Mucosa of rectum (tissue), 2 donors: Measurements from ENCODE around the gene BTBD2.

Source experiments
- H3K27ac ChIP-seq, 2 donors: one replicate each; pipeline ENCODE4 v1.7.0; 2013; ENCODE audit warnings: inconsistent platforms in 2 of 2, low read depth in 2 of 2, low read length in 2 of 2
- H3K27me3 ChIP-seq, 2 donors: one replicate each; pipeline ENCODE4 v1.7.0; 2013; ENCODE audit warnings: low read length in 2 of 2; ENCODE audit not compliant: control insufficient read depth in 2 of 2, insufficient read depth in 2 of 2
- H3K36me3 ChIP-seq, 2 donors: one replicate each; pipeline ENCODE4 v1.7.0; 2013; ENCODE audit warnings: low read length in 2 of 2; ENCODE audit not compliant: control insufficient read depth in 2 of 2, insufficient read depth in 2 of 2
- H3K4me1 ChIP-seq, 2 donors: one replicate each; pipeline ENCODE4 v1.7.0; 2013; ENCODE audit warnings: low read length in 2 of 2, mild to moderate bottlenecking in 1 of 2; ENCODE audit not compliant: control insufficient read depth in 2 of 2, insufficient read depth in 2 of 2
- H3K4me3 ChIP-seq, 2 donors: one replicate each; pipeline ENCODE4 v1.7.0; 2013; ENCODE audit warnings: low read length in 2 of 2
- H3K9ac ChIP-seq, 2 donors: one replicate each; pipeline ENCODE4 v1.7.0; 2013; ENCODE audit warnings: low read length in 2 of 2, low read depth in 1 of 2, mild to moderate bottlenecking in 1 of 2
- H3K9me3 ChIP-seq, 2 donors: one replicate each; pipeline ENCODE4 v1.7.0; 2013; ENCODE audit warnings: low read length in 2 of 2; ENCODE audit not compliant: control insufficient read depth in 2 of 2
- donor health status: healthy.
- donor health status: Normal muscosa, but diverticular disease.

The BTBD2 gene

DNA sequence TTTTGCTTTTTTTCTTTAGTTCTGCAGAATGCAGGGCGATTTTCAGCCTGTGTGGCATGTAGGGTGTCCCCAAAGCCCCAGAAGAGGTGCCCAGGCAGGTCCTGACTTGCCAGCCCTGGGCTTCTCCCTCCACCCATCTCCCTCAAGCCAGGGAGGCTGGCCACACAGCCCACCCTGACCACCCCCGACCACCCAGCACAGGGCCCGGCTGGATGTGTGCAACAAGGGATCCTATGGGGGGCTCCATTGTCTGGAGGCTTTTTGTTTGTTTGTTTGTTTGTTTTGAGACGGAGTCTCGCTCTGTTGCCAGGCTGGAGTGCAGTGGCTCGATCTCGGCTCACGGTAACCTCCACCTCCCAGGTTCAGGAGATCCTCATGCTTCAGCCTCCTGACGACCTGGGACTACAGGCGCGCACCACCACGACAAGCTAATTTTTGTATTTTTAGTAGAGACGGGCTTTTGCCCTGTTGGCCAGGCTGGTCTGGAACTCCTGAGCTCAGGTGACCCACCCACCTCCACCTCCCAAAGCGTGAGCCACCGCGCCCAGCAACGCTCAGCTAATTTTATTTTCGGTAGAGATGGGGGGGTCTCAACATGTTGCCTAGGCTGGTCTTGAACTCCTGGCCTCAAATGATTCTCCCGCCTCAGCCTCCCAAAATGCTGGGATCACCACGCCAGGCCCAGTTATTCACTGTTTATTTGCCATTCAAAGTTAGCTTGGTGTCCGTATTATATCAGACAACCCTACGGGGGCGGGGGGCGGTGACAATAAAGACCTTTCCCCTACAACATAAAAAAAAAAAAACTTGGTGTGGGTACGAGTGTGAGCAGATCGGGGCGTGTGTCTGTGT lies 43.3 kb upstream of the BTBD2 start:
- Histone ChIP-seq H3K36me3 (no peaks in the 10 kb centered on the region), H3K4me3 (peak overlapping the region in 1 of 2 donors; percentile 67), H3K27me3 (no peaks in the 10 kb centered on the region), H3K4me1 (peaks cover 55 to 62% of the 10 kb centered on the region in 2 donors), H3K9ac (peak overlapping the region; percentile 74 to 89), H3K27ac (peak overlapping the region; percentile 96 to 99), H3K9me3 (no peaks in the 10 kb centered on the region)

DNA sequence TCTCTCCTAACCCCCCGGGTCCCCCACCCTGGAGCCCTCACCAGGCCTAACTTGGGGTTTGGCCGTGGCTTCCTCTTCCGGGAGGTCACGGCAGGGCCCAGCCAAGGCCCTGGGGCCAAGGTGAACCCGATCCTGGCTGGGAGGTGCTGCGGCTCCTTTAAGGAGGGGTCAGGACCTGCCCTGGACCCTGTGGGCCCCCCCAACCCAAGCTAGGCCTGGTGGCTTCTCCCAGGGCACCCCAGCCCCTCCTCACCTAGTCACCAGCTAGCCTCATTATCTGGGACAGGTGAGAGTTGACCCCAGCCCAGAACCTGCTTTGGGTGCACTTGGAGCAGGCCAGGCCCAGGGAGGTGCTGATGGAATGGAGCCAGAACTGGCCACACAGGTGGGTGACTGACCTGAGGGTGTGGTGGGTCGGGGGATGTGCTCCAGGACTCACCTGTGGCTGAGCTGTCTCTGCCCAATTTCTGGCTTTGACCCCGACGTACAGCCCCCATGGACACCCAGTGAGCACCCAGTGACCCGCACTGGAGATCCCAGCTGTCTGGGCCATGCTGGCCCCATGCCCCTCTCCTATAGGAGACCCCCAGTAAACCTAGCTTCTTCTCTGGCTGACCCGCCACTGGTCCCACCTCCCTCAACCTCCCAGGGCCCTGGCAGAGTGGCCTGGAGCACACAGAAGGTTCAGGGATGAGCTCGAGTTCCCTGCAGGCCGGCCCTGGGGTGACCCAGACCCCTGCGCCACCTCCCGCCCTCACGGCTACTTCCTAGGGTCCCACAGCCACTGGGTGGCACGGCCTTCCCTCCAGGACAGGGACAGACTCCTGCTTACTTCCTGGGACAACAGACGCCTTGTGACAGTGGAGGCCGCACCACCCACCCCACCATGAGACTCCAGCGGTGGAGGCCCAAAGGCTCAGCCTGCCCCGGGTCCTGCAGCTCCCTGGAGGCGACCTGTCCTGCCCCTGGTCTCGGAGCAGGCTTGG lies 42.3 kb upstream of the BTBD2 start:
- H3K27ac ChIP-seq = peak overlapping the region in 1 of 2 donors; percentile 52

DNA sequence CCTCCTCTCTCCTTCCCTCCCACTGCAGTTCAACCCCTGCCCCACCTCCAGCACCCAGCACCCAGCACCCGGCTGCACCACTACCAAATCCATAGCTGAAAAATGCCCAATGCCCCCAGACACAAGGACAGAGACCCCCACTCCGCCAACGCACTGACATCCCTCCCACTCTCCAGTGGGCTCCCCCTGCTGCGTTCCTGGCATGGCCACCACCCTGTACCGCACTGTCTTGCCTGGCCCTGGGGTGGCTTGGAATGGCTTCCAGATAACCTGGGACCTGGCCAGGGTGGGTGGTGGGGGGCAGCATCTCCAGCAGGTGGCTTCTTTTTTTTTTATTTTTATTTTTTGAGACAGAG lies 41.3 kb upstream of the BTBD2 start:
- no peaks in the 10 kb centered on the region for H3K27me3 ChIP-seq
- H3K4me3 ChIP-seq = no peak overlapping the region
- no peak overlapping the region for H3K9ac ChIP-seq
- peaks cover 57 to 63% of the 10 kb centered on the region in 2 donors for H3K4me1 ChIP-seq
- H3K27ac ChIP-seq = peak overlapping the region; percentile 71 to 88
- H3K36me3 ChIP-seq = no peaks in the 10 kb centered on the region
- no peaks in the 10 kb centered on the region for H3K9me3 ChIP-seq

More for the DNA sequence above, 42.3 kb upstream of the BTBD2 start:
- Histone ChIP-seq H3K4me3 (no peak overlapping the region), H3K9me3 (no peaks in the 10 kb centered on the region), H3K36me3 (no peaks in the 10 kb centered on the region), H3K4me1 (peaks cover 55 to 64% of the 10 kb centered on the region in 2 donors), H3K9ac (peak overlapping the region in 1 of 2 donors; percentile 4), H3K27me3 (no peaks in the 10 kb centered on the region)

DNA sequence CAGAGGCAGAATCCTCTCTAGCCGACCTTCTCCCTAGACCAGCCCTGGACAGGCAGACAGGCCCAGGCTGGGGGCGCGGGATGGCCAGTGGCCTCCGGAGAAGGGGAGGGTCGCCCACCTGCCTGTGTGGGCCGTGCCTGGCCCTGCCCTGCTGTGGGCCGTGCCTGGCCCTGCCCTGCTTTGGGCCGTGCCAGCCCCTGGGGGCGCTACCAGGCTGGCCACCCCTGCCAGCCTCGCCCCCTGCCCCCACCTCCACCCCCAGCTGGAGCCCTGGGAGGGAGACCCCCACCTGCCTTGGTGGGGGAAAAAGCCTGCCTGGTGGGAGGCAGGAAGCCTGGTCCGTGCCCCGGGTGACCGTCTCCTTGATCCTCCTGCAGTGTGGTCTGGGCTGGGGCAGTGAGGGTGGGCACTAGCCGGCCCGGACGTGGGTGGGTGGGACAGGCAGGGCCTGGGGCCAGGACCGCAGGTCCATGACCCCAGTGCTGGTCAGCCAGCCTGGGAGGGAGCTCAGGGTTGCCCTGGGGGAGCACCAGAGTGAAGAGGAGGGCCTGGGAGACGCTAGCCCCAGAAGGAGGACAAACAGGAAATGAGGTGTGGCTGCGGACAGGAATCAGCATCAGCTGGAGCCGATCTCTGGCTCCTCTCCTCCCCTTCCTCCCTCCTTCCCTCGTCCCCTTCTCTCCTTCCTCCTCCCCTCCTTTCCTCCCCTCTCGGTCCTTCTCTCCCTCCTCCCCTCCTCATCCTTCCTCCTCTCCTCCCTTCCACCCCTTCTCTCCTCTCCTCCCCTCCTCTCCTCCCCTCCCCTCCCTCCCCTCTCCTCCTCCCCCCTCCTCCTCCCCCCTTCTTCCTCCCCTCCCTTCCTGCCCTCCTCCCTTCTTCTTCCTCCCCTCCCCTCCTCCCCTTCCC lies 40.7 kb upstream of the BTBD2 start:
- Histone ChIP-seq H3K9ac (peak overlapping the region; percentile 63 to 65), H3K27me3 (no peaks in the 10 kb centered on the region), H3K9me3 (no peaks in the 10 kb centered on the region), H3K4me1 (peaks cover 60 to 69% of the 10 kb centered on the region in 2 donors), H3K4me3 (peak overlapping the region; percentile 41 to 55), H3K27ac (peak overlapping the region; percentile 88 to 90), H3K36me3 (no peaks in the 10 kb centered on the region)

DNA sequence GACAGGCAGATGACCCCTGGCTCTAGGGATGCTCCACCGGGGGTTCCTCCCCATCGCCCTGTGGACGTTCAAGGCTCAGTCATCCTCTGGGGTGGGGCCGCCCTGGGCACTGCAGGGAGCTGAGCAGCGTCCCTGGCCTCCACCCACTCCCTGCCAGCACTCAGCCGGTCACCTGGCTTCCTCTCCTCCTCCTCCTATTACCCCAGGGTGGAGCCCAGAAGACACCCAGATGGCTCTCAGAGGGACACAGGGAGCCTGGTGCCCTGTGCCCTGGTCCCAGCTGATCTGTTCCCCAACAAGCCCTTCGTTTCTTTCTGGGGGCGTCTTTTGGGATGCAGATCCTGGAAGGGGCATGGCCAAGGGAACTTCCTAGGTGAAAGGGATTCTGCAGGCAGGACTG lies 39.2 kb upstream of the BTBD2 start:
- no peaks in the 10 kb centered on the region for H3K9me3 ChIP-seq
- no peak overlapping the region for H3K4me3 ChIP-seq
- peaks cover 48 to 58% of the 10 kb centered on the region in 2 donors for H3K4me1 ChIP-seq
- H3K36me3 ChIP-seq = no peaks in the 10 kb centered on the region
- peak overlapping the region; percentile 5 to 53 for H3K9ac ChIP-seq
- H3K27me3 ChIP-seq = no peaks in the 10 kb centered on the region
- peak overlapping the region; percentile 88 to 90 for H3K27ac ChIP-seq

GRCh38 chr19:2053601-2054389 lies 38.3 kb upstream of the BTBD2 start:
- Histone ChIP-seq H3K4me1 (peaks cover 49 to 56% of the 10 kb centered on the region in 2 donors), H3K4me3 (no peak overlapping the region), H3K9ac (peak overlapping the region; percentile 24 to 42), H3K9me3 (no peaks in the 10 kb centered on the region), H3K27ac (peak overlapping the region; percentile 14 to 90), H3K27me3 (no peaks in the 10 kb centered on the region), H3K36me3 (peaks cover 0 to under 1% of the 10 kb centered on the region in 2 donors)

- peak overlapping the region; percentile 70 to 72 for H3K4me3 ChIP-seq
- H3K9me3 ChIP-seq = no peaks in the 10 kb centered on the region
- peaks cover 62 to 63% of the 10 kb centered on the region in 2 donors for H3K4me1 ChIP-seq
- peak overlapping the region; percentile 90 to 94 for H3K27ac ChIP-seq
- peaks cover 2 to 8% of the 10 kb centered on the region in 2 donors for H3K36me3 ChIP-seq
- no peaks in the 10 kb centered on the region for H3K27me3 ChIP-seq
- peak overlapping the region; percentile 72 to 81 for H3K9ac ChIP-seq
Measured at GRCh38 chr19:2051773-2052704, 36.5 kb upstream of the BTBD2 start.

DNA sequence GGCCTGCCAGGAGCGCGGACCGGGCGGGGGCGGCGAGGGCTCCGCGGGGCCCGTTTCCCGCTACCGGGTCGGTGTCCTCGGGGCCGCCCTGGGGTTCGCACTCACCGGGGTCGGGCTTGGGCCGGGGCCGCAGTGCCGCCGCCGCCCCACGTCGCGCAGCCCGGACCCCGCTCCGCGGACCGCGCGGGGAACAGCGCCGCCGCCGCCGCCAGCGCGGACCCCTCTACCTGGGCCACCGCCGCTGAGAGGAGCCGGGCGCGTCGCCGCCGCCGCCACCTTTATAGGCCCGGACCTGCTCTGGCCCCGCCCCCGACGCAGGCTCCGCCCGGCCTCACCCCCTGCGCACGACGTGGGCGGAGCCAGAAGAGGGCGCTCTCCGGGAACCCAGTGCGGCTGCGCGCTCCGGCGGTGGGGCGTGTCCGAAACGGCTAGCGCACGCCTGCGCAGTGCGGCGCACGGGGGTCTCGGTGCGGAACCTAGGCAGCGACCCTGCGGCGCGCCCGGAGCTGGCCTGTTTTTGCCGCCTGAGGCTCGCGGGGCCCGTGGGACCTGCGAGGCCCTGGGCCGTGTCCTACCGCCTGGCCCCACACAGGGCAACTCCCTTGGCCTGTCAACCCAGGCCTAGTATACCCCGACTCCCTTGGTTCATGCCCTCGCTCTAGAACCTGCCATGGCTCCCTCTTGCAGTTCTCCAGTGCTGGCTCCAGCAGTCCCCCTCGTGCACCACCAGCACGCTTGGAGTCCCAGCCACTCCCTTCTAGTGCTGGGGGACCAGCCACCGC lies 35.7 kb upstream of the BTBD2 start, which contains the start of gene MKNK2:
MKNK2 (minus strand) TSS at position 254 of the 782 bp plus-strand sequence. CDS start 393 bp downstream, outside the sequence.
- peaks cover 8 to 13% of the 10 kb centered on the region in 2 donors for H3K36me3 ChIP-seq
- H3K9me3 ChIP-seq = no peaks in the 10 kb centered on the region
- H3K4me1 ChIP-seq = peaks cover 60 to 63% of the 10 kb centered on the region in 2 donors

More for the DNA sequence above, 35.7 kb upstream of the BTBD2 start, which contains the start of gene MKNK2:
- peak within 1 kb of the TSS; percentile 92 to 99 for H3K27ac ChIP-seq
- H3K4me3 ChIP-seq = peak within 1 kb of the TSS; percentile 88 to 97
- no peaks in the 10 kb centered on the region for H3K27me3 ChIP-seq
- peak within 1 kb of the TSS; percentile 93 to 95 for H3K9ac ChIP-seq
